Epidermal melanocyte (primary cell): ENCODE measurements around the gene UBA1.

Experiments used
- DNase-seq: peaks from one replicate; pipeline ENCODE4 v3.0.0; 2011; ENCODE audit warnings: low spot score; ENCODE audit not compliant: insufficient read length

Gene UBA1

GRCh38 chrX:47193475-47194193, at the start of gene UBA1:
Gene UBA1, plus strand, starts transcription at chrX:47193829. Its CDS starts 4,974 bp downstream, at chrX:47198803.
- DNase-seq: peak; percentile 77

DNA sequence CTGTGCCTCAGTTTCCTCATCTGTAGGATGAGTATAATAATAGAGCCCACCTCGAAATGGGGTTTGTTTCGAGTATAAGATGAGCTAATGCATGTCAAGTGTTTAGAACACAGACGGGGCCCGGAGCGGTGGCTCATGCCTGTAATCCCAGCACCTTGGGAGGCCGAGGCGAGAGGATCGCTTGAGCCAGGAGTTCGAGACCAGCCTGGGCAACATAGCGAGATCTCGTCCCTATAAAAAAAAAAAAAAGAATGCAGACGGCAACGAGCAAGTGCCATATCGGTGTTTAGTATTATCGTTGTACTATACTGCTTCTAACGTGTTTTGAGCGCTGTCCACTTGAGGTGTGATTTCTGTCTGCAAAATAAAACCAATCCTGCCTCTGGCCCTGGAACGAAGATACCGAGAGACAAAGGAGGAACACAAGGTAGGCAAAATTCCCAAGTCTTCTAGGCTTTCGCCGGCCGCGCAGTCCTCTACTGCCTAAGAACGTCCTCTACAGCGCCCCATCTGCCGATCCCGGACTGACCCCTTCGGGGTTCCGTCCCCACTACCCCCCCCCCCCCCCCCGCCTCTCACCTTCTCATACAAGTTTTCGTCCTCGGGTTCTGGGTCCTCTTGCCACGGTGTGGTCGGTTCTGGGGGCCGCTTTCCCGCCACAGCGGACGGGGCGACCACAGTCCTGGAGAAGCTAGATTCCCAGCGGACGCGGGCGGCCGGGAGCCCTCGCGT, 49.6 kb upstream of the UBA1 start:
- DNase-seq: peak; percentile 21

GRCh38 chrX:47144626-47145394, 48.8 kb upstream of the UBA1 start, which contains the start of the genes NDUFB11 and RBM10:
Gene NDUFB11, minus strand, starts transcription at chrX:47144702. Its CDS starts 23 bp downstream, at chrX:47144679.
Gene RBM10, plus strand, starts transcription at chrX:47145221. Its CDS starts 2,261 bp downstream, at chrX:47147482.
- peak; percentile 67 for DNase-seq

DNA sequence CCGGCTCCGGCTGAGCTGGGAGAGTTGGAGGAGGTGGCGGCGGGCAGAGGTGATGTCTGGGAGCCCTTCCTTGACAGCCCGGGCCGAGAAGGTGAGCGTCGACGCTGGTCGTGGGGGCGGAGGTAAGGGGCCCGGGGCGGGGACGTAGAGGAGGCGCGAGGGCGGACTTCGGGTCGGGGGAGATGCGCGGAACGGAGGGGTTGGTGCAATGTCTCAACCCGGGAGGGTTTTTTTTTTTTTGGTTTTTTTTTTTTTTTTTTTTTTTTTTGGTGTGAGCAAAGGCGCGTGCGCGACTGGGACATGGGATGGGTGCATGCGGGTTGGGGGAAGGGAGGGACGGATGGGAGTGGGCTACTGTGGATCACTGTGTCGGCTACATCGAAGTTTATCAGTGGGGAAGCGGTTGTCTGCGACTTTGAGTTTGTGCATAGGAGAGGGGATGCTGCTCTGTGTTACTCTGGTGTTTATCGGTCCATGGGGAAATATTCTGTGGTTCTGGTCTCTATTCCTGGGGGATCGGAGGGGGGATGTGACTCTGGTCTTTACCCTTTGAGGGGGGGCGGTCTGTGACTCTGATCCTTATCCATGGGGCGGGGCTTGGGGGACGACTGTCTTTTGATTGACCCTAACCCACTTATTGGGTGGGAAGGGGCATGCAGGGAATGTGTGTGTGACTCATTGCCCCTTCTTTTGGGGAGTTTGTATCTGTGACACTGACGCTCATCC, 48.1 kb upstream of the UBA1 start:
- peak; percentile 19 for DNase-seq

DNA sequence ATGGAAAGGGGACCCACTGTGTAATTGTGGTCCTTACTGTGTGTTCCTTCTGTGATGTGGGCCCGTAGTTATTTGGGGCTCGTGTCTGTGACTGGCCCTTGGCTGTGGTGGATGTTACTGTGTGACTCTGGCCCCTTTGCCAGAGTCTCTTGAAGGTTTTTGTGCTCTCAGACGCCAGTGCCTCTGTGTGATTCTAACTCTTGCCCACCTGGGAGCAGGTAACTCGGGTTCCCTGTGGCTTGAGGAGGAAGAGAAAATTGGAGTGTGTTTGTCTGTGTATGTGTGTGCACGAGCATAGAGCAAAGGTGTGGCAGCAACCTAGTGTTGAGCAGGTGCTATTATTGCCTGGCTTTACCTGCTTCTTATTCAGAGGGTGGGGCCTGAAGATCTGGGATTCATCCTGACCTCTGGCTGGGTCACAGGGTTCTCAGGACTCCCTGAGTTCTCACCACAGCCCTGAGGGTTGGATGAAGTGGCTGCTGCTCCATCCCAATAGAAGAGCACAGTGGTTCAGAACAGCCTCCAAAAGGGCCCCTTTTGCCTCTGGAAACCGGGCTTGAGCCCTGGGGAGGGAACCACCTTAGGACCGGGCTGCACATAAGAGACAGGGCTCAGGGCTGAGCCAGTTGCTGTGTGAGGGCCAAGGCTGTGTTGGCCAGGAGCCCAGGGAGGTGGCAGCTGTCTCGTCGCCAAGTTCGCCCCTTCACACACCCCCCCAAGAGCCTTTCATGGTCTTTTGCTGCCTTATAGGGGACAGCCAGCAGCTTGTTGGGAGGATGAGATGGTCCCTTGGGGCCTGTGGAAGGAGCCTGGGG, 47.3 kb upstream of the UBA1 start:
- no peak for DNase-seq

DNA sequence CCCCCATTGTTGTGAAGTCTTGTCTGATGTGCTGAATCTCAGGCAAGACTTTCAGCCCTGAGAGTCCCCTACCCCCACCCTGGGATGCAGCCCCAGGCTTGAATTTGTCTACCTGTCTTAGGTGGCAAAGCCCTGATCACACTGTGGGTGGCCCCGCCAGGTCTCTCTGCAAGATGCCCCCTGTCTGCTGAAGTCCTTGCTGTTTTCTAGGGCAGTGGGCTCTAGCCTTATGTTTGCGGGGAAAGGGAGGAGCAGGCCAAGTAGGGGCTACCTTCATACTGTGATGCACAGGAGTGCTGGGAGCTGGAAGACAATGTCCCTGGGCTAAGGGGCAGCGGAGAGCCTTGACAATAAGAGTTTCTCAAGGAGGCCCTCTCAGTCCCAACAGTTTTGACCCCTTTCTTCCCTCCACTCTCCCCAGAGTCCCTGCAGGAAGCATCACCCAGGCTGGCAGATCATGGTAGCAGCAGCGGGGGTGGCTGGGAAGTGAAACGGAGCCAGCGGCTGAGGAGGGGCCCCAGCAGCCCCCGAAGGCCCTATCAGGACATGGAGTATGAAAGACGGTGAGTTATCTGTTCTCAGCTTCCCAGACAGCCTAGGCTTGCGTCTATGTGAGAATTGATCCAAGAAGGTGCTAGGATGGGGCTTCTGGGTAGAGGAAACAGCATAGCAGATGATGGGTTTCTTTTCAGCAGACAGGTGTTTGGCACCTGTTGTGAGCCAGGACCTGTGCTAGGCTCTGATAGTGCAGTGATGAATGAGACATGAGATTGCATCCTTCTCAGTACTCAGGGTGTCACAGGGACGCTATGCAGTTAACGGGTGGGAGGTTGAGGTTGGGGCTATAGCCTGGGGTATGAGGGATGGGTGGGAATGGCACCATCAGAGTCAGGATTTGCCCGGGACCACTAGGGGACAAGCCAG, 46.4 kb upstream of the UBA1 start:
- no peak for DNase-seq

- no peak for DNase-seq
Measured at GRCh38 chrX:47148946-47149345, 44.7 kb upstream of the UBA1 start.

GRCh38 chrX:47151435-47151834, 42.2 kb upstream of the UBA1 start:
- no peak for DNase-seq

GRCh38 chrX:47156611-47157520, 36.8 kb upstream of the UBA1 start:
- no peak for DNase-seq

- no peak for DNase-seq
Measured at GRCh38 chrX:47158131-47158530, 35.5 kb upstream of the UBA1 start.

GRCh38 chrX:47158781-47159180, 34.8 kb upstream of the UBA1 start:
- DNase-seq: no peak

DNA sequence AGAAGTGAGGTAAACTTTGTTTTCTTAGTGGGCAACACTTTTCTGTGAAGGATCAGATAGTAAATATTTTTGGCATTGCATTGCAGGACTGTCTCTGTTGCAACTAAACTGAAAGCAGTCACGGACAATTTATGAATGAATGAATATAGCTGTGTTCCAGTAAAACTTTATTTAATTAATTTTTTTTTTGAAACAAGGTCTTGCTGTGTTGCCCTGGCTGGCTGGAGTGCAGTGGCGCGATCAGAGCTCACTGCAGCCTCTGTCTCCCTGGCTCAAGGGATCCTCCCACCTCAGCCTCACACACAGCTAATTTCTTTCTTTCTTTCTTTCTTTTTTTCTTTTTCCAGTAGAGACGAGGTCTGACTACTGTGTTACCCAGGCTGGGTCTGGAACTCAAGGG, 32.8 kb upstream of the UBA1 start:
- DNase-seq: no peak

GRCh38 chrX:47162927-47163583, 30.6 kb upstream of the UBA1 start:
- no peak for DNase-seq

- DNase-seq: no peak
Measured at GRCh38 chrX:47164420-47164819, 29.2 kb upstream of the UBA1 start.

DNA sequence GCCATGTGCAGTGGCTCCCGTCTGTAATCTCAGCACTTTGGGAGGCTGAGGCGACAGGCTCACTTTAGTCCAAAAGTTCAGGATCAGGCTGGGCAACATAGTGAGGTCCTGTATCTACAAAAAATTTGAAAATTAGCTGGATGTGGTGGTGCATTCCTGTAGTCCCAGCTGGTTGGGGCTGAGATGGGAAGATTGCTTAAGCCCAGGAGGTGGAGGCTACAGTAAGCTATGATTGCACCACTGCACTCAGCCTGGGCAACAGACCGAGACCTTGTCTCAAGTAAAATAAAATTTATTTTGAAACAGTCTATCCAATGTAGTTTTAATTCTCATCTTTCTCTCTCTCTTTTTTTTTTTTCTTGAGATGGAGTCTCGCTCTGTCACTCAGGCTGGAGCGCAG, 27.5 kb upstream of the UBA1 start:
- DNase-seq: no peak

DNA sequence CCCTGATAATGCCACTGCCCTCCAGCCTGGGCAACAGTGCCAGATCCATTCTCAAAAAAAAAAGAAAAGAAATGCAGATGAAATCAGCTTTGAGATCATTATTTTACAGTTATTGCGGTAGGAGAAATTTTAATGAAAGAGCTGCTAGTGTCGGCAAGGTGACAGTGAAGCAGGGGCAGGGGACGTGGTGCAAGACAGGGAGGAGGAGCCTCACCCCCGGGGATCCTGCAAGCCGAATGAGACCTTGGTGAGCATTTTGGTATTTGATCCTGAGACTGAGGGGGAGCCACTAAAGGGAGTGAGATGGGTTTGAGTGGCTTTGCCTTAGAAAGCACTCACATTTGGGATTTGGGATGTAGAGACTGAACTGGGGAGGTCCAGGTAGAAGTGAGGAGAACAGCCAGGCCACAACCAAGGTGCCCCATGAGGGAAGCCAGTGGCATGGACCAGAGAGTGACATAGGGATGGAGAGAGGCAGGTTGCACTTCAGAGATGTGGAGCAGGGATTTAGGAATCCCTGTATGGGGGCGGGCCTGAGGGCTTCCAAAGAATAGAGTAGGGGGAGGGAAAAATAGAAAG, 25.0 kb upstream of the UBA1 start:
- DNase-seq: no peak

- DNase-seq: no peak
Measured at GRCh38 chrX:47169273-47169672, 24.4 kb upstream of the UBA1 start.
